HK-2 (cell line): ENCODE measurements around the gene CRELD2.

Source experiments
- DNase-seq: peaks from one replicate; pipeline ENCODE4 v3.0.0-alpha.2; 2018; ENCODE audit not compliant: unreplicated experiment

The CRELD2 gene

DNA sequence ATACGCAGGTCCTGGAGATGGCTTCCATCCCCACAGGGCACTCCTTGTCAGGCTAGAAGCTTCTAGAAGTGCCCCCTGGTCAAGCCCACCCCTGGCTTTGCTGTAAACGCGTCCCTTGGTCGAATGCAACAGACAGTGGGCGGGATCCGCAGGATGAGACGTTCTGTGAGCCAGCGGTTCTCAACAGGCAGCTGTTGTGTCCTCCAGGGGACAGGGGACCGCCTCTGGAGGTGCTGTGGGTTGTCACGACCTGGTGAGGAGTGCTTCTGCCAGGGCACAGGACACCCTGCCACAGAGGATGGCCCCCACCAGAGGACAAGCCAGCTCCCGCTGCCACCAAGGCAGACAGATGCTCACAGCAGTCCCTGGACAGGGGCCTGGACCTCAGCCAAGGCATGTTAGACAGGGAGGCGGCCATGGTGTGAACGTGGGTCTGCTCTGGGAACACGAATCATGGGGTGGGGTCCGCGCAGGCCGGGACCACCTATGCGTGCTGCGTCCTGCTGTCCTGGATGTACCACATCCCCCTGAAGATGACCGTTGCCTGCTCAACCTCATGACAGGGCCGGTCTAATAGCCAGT is 11.7 kb downstream of the CRELD2 start:
- DNase-seq: no peak

DNA sequence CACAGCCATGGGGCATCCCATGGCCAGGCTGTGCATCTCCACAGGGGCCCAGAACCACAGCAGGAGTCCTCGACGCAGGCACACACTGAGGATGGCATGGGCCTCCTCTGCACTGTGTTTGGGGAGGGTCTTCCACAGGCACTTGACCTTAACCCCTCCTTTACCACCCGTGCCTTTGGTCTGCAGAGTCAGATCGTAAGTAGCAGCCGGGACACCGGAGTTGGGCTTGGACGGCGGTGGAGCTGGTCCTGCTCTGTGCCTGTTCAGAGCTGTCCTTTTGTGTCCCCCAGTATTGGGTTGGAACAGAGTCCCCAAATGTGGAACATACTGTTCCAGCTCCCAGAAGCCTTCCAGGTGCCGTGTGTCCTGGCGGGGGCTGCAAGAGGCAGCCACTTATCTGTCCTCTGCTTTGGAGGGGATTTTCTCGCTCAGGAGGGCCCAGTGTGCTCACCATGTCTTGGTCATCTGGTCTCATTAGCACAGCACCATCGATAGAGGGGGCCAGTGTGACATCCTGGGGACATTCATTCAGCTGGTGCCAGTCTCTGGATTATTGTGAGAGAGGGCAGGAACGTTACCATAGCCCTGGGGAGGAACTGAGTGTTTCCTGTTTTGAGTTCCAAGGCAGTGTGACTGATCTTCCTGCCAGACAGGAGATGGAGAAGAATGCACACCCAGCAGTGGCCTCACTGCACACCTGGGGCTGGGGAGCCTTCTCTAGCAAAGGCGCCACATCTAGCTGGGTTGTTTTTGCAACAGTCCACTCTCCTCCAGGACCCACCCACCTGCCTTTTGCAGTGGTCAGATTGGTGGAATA is 12.4 kb downstream of the CRELD2 start:
- DNase-seq: peak; percentile 70

DNA sequence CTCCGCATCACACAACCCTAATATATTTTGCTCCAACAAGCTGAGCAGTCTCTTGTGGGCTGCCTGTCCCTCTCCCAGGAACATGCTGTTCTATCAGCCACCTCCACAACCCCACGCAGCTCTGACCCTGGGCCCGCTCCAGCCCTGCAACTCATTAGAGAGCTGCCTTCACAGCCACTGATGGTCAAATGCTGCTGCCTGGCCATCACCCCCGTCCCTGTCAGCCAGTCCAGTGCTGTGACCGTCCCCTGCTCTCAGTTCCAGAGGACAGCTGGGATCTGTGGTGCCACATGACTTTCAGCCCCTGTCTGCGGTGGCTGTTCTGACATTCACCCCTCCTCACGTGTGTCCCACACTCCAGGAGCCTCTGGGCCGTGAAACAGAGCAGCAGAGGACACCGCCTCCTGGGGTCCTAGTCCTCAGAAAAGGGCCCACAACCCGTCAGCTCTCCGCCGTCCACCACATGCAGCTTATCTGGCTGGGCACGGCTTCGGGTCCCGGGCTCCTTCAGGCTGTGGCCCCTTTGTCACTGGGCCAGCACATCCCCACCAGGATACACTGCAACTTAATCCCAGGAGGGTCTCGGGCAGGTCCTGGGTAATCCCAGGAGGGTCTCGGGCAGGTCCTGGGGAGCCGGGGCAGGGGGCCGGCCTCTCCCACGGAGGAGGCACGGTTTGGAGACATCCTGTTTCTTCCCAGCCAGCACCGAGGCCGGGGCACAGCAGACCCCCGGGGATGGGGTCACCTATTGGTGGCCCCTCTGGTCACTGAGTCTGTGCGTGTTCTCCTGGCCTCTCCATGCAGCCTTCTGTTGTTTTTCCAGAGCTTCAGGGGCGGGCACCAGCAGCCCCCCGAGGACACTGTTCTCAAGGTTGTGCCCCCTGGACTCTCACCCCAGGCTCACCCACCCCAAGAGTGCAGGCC is 15.1 kb downstream of the CRELD2 start:
- no peak for DNase-seq

DNA sequence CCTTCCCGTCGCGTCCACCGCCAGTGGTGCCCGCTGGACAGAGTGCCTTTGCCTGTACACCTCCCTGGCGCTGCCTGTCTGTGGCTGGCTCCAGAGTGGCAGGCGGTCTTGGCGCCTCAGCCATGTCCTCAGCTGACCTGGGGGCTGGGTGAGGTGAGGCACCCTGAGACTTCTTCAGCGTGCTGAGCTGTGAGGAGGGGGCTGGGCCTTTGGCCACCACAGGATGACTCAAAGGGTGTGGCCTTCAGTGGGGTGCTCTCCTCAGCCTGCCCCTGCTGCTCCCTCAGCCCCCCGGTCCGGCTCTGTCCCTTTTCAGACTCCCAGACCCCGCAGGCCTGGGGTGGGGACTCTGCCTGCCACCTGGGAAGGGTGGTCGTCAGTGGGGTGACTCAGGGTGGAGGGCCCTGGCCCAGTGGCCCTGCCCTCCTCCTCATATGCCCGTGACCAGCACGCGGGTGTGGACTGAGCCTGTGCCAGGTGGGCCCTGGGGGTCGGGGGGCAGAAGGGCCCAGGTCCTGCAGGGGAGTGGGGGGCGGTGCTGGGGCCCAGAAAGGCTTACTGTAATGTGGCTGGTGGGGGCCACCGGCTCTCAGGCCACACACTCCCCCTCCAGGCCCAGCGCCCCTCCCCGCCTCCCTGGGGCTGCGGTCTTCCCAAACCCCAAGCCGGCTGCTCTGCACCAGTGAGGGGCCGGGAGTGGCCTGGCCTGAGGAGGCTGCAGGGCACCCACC is 15.9 kb downstream of the CRELD2 start:
- peak; percentile 80 for DNase-seq

DNA sequence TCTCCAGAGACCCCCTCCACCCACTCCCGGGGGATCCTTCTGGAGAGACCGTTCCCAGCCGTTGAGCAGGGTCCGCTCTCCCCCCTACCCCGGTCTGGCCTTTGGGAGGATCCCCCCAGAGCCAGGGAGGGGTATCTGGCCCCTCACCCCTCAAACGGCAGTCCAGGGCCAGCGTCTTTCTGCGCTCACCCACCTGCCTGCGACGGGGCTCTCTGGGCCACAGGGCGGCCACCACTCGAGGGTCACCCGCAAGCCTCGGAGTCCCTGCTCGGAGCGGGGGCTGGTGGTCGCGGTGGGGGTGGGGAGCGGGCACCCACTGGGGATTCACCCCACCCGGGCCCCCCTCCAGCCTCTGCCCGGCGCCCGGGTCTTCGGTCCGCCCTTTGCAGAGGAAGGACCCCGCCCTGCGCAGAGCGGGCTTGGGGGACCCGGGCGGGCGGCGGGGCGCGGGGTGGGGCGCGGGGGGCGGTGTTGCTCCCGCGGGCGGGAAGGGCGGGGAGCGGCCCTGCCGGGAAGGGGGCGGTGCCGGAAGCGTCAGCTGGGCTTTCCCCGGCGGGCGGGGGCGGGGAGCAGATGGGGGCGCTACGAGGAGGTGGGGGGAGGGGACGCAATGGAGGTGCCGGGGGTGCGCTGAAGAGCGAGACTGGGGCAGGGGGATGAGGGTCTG is 16.6 kb downstream of the CRELD2 start:
- DNase-seq: peak; percentile 63

DNA sequence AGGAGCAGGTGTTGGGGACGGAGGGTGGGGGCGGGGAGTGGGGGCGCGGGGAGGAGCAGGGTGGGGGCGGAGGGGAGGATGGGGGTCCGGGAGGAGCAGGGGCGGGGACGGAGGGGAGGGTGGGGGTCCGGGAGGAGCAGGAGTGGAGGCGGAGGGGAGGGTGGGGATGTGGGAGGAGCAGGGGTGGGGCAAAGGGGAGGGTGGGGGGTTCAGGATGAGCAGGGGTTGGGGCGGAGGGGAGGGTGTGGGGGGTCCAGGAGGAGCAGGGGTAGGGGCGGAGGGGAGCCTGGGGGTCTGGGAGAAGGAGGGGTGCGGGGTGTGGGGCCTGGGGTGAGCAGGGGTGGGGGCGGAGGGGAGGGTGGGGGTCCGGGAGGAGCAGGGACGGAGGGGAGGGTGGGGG is 17.1 kb downstream of the CRELD2 start:
- DNase-seq: no peak

DNA sequence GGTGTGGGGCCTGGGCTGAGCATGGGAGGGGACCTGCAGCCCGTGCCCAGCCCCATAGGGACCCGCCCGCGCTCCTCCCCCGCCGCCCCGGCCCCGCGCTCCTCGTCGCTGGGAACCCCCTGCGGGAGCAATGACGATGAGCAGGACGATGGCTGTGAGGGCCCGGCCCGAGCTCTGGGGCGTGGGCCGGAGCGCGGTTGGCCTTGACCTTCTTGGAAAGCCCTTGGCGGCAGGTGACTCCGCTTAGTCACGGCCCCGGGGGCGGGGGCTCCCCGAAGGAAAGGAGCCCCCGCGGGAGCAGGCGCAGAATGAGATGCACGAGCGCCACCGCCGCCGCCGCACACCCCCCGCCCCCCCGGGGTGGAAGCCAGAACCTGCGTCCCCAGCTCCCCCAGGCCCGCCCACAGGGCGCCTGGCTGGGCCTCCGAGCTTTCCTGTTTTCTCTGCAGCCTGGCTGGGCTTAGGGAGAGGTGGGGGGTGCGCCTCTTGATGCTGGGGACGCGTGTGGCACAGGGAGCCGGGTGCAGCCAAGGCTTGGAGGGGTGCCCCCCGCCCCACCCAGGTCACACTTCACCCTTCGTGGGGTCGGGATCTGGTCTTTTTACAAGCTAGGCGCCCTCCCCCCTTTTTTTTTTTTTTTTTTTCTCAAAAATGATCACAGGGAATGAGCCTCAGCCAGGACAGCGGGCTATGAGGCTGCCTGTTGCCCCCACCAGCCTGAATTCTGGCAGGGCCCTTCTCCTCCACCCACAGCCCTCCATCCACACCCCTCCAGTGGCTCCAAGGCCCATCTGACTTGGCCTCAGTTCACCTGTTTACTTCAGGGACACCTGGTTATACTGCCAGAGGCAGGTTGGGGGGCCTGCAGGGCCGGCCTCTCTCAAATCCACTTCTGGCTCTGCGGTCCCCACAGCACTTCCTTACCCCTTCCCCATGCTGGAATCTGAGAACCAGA is 17.9 kb downstream of the CRELD2 start:
- DNase-seq: peak; percentile 93

DNA sequence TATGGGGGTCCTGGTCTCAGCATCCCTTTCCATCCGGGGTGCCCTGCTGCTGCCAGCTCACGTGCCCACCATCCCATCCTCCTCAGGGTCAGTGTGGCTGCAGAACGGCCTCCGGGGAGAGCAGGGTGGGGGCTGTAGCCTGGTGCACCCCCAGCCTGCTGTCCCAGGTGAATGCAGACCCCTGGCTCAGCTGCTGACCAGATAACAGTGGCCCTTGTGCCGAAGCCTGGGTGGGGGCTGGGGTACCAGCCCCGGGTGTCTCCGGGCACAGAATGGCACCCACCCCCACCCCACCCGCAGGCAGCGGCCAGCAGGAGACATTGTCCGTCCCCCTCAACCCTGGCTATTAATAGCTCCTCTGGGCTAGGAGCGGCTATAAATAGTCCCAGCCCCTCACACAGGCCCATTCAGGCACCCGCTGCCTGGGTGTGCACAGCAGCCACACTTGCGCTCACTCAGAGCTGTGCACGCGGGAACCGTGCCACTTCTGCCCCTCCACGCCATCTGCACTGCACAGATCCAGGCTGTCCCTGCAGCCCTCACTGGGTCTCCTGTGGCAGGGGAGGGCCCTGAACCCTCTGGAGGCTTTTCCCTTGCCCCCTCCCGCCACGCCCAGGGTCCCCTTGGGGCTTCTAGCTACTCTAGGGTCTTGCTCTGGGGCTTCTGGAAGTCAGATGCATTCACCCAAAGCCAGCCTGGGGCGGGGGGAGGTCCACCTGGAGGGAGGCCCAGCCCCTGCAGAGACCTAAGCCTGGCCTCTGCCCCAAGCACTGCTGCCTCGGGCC is 18.7 kb downstream of the CRELD2 start:
- DNase-seq: no peak

DNA sequence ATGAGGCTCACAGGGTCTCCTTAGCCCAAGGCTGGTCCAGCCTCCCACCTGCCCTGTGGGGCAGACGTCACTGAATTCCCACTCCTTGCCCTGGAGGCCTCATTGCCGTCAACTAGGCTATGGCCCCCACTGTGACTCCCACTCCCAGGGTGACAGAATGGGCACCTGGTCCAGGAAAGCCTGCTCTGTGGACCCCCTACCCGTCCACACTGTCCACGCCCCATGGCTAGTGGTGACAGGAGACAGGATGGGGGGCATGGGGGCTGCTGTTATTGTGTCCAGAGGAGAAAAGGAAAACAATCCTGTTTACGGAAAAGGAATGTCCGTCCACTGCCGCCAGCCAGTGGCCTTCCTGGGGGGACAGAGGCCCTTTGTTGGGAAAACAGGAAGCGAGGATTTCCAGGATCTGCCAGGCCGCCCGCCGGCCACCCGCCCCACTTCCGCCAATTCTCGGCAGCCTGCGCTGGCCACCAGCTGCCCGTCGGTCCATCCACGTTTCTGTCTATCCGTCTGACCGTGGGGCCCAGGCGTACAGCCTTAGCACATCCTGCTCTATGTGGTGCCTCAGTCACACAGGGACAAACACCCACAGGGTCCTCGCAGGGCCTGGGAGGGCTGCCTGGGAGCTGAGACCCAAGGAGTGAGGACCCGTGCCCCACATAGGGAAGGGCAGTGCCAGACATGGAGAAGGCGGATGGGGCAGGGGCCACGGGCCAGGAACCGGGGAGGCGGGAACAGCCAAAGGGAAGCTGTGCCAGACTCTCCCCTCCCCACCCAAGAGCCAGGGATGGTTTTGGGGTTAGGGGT is 19.5 kb downstream of the CRELD2 start:
- DNase-seq: no peak

DNA sequence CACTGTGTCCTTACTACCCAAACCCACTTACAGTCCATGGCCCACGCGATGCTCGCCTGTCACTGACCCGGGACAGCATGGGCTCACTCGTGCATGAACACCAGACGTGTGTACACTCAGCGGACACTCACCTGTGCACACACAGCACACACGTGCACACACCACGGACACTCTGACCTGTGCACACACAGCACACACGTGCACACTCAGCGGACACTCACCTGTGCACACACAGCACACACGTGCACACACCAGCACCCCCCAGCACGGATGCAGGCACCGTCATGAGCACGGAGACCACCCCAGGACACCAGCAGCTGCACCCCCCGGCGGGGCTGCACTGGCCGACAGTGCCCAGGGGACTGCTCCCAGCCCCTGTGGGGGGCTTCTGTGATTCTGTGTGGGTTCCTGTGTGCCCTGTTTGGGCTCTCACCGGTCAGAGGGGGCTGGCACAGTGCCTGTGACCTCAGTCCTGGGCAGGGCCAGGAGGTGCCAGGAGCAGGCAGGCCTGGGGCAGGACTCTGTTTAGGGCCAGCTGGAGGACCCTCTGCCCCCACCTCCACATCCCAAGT is 20.2 kb downstream of the CRELD2 start:
- DNase-seq: no peak

DNA sequence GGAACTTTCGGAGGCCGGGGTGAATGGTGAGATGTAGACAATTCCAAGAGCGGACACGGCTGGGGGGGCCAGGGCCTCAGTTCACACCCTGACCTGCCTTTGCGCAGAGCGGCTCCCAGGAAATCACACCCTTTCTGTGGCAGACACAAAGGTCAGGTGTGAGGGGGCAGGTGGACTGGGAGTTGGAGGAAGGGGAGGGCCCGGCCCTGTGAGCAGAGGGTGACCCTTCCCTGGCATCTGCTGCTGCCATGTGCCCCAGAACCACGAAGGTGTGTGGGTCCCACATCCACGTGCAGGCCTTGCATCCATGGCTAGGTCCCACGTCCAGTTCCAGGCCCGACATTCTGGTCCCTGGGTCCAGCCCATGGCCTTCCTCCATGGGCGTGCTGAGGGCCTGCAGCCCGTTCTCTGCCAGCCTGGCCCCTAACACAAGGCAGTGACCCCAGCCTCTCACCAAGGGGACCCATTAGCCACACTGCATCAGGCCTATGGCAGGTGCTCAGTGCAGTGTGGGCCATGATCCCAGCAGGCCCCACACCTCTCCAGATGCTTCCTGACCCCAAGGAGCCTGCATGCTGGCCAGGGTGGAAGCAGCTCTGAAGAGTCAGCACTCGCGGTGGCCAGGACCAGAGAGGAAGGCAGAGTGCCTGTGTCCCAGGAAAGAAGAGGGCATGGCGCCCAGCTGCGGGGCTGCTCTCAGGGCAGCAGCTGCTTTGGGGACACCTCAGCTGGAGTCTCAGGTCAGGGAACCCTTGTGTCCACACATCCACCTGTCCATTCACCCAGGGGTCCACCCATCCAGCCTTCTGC is 23.3 kb downstream of the CRELD2 start:
- no peak for DNase-seq

DNA sequence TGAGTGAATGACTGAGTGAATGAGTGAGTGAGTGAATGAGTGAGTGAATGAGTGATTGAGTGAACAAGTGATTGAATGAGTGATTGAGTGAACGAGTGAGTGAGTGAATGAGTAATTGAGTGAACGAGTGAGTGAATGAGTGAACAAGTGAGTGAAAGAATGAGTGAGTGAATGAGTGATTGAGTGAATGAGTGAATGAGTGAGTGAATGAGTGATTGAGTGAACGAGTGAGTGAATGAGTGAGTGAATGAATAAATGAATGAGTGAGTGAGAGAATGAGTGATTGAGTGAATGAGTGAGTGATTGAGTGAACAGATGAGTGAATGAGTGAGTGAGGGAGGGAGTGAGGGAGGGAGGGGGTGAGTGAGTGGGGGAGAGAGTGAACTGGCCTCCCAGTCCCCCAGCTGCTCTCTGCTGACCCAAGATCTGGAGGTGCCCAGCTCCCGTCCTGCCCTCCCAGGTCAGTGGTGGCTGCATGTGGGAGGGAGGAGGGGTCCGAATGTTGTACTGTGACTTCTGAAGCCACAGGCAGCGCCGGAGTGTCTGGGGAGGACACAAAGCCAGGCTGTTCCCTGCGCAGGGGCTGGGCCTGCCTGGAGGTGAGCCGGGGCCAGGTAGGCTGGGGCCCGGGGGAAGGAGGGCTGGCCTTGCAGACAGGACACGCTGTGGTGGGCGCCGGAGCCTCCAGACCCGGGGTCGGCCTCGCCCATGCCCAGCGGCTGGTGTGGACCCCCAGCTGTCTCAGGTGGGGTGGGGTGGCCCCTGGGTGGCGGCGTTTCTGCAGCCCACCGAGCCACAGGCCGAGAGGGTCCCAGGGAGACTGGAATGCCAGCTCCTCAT is 24.4 kb downstream of the CRELD2 start:
- DNase-seq: no peak

DNA sequence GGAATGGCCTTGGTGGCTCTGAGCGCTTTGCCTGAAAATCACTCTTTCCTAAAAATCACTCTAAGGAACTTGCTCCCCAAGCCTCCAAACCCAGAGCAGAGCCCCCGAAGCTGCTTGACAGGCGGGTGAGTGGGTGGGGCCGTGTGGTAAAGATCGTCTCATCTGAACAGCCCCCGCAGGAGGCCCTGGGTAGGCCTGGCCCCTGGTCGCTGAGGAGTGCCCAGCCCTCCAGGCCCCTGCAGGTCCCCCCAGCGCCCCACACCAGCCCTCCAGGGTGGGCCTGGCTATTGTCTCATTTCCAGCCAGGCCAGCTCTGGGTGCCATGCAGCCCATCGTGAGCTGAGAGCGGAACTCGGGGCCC is 25.0 kb downstream of the CRELD2 start:
- DNase-seq: no peak

DNA sequence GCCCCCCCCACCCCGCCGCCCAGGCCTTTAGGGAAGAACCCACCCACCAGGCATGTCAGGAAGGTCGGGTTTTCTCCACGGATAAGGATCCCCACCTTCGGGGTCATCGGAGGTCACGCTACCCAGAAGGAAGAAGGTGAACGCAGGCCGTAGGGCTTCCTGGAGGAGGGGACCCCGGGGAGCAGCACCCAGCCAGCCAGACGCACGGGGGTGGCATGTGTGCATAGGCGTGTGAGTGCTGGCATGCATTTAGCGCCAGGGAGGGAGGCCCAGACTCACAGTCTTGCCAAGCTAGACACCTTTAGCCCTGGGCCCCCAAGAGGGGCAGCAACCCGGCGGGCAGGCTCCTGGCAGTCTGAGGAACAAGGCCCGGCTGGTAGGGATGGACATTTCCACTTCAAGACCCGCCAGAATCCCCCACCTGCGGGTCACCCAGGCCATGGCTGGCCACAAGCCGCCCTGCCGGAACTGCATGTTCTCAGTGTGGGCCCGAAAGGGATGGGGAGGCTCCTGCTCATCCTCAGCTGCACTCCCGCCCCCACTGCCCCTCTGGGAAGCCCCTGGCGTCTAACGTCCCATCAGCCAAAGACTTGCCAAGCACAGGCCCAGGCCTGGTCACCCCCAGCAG is 25.5 kb downstream of the CRELD2 start:
- no peak for DNase-seq

DNA sequence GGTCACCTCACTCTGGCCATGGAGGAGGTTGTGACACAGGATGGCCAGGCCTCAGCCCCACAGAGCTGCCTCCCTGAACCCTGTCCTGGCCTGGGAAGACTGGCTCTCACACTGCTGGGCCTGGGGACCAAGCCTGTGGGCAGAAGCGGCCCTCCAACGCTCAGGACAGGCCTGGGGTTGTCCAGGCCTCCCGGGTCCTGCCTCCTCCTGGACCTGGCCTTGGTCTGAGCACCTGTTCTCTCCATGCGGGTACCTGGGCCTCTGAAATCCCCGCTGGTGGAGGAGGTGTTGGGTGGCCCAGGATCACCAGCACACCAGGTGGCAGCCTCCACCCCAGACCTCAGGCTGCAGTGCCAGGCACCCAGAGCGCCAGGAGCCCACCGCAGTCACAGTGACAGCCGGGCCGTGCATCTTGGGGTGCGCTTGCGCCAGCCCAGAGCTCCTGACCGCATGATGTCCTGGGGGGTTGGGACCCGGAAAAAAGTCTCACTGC is 26.0 kb downstream of the CRELD2 start:
- no peak for DNase-seq
